ENCODE measurements around the gene SPIRE1. TPM values are rescaled to one million over a fixed set of nuclear protein-coding genes. Genes with fewer than 3 reads are reported as not detected.
A peak's percentile ranks its signal among the peaks of the same experiment; 100 is the strongest.

Gene SPIRE1
- total and polyA plus RNA-seq, 4 donors = 0.29 to 5.7 (median 3.2) TPM

DNA sequence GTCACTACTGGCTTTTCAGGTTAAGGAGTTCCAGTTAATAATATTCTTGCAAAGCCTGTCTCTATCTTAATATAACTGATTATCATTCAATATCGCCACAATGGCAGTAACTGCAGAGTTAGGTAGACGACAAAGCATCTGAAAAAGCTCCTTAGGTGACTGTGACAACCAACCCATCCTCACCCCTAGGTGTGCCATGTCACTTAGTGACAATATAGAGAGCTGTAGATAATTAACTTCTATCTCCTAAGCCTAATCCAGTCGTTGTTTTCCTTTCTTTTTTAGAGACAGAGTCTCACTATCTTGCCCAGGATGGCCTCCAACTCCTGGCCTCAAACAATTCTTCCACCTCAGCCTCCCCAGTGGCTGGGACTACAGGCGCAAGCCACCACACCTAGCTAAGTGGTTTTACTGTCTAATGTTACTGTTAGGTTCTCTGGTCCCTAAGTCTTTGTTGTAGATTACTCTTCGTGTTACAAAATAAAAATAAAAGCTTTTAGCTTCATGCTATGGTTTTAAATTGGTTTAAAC, 65.2 kb downstream of the SPIRE1 start:
- Histone ChIP-seq H3K9me3 (ENCODE audit: control insufficient read depth in 4 of 4, low read length in 3 of 4) (no peaks in the 10 kb centered on the region), H3K27me3 (ENCODE audit: control insufficient read depth in 4 of 4, insufficient read depth in 4 of 4, low read length in 3 of 4) (no peaks in the 10 kb centered on the region), H3K9ac (ENCODE audit: low read depth in 1 of 2, low read length in 2 of 2) (no peak overlapping the region), H3K4me1 (ENCODE audit: control insufficient read depth in 4 of 4, insufficient read depth in 4 of 4, low read length in 3 of 4) (peaks cover 6 to 11% (median 8%) of the 10 kb centered on the region in 4 donors), H3K36me3 (ENCODE audit: control insufficient read depth in 4 of 4, insufficient read depth in 3 of 4, low read depth in 1 of 4, low read length in 3 of 4) (no peaks in the 10 kb centered on the region), H3K27ac (ENCODE audit: low read depth in 1 of 2, low read length in 2 of 2) (no peak overlapping the region), H3K4me3 (ENCODE audit: low read depth in 1 of 3, low read length in 3 of 3) (no peak overlapping the region)
- WGBS = 77% methylated on average over 5 of the region's 5 CpGs
- no peak for DNase-seq (ENCODE audit: low spot score)
- TF ChIP-seq, protein P1, sequence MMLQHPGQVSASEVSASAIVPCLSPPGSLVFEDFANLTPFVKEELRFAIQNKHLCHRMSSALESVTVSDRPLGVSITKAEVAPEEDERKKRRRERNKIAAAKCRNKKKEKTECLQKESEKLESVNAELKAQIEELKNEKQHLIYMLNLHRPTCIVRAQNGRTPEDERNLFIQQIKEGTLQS (IDR thresholded peaks at IDR 0.05) = no peak
- TF ChIP-seq HNF4A (conservative IDR thresholded peaks at IDR 0.05) = no peak
- TF ChIP-seq EGR1 (IDR thresholded peaks at IDR 0.05; ENCODE audit: low read depth in 2 of 2) = no peak
- TF ChIP-seq NR2F2 (IDR thresholded peaks at IDR 0.05) = no peak
- TF ChIP-seq, protein P2, sequence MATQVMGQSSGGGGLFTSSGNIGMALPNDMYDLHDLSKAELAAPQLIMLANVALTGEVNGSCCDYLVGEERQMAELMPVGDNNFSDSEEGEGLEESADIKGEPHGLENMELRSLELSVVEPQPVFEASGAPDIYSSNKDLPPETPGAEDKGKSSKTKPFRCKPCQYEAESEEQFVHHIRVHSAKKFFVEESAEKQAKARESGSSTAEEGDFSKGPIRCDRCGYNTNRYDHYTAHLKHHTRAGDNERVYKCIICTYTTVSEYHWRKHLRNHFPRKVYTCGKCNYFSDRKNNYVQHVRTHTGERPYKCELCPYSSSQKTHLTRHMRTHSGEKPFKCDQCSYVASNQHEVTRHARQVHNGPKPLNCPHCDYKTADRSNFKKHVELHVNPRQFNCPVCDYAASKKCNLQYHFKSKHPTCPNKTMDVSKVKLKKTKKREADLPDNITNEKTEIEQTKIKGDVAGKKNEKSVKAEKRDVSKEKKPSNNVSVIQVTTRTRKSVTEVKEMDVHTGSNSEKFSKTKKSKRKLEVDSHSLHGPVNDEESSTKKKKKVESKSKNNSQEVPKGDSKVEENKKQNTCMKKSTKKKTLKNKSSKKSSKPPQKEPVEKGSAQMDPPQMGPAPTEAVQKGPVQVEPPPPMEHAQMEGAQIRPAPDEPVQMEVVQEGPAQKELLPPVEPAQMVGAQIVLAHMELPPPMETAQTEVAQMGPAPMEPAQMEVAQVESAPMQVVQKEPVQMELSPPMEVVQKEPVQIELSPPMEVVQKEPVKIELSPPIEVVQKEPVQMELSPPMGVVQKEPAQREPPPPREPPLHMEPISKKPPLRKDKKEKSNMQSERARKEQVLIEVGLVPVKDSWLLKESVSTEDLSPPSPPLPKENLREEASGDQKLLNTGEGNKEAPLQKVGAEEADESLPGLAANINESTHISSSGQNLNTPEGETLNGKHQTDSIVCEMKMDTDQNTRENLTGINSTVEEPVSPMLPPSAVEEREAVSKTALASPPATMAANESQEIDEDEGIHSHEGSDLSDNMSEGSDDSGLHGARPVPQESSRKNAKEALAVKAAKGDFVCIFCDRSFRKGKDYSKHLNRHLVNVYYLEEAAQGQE (IDR thresholded peaks at IDR 0.05) = no peak

DNA sequence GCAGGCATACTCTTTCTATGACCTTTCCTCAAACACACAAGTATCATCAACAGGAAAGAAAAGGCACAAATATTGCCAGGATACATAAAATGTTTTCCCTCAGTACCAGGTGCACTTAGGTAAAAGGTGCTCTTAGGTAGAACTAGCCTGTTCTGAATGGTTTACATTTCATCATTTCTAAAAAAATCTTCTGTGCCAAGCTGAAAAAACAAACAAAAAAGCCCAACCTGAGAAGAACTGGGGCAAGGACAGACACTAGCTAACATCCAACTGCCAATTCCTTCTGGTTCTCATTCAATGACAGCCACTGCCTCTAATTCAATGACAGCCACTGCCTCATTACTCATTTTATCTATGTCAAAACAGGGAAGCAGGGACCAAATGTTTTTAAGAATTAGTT, 68.5 kb downstream of the SPIRE1 start:
- no peak overlapping the region for H3K4me3 ChIP-seq (ENCODE audit: low read depth in 1 of 3, low read length in 3 of 3)
- H3K9ac ChIP-seq (ENCODE audit: low read depth in 1 of 2, low read length in 2 of 2) = peak overlapping the region in 1 of 2 donors; percentile 18
- H3K27ac ChIP-seq (ENCODE audit: low read depth in 1 of 2, low read length in 2 of 2) = peak overlapping the region; percentile 38 to 79
- peaks cover 4 to 9% (median 8%) of the 10 kb centered on the region in 4 donors for H3K4me1 ChIP-seq (ENCODE audit: control insufficient read depth in 4 of 4, insufficient read depth in 4 of 4, low read length in 3 of 4)
- H3K9me3 ChIP-seq (ENCODE audit: control insufficient read depth in 4 of 4, low read length in 3 of 4) = no peaks in the 10 kb centered on the region
- H3K27me3 ChIP-seq (ENCODE audit: control insufficient read depth in 4 of 4, insufficient read depth in 4 of 4, low read length in 3 of 4) = no peaks in the 10 kb centered on the region
- DNase-seq (ENCODE audit: low spot score) = no peak
- no peaks in the 10 kb centered on the region for H3K36me3 ChIP-seq (ENCODE audit: control insufficient read depth in 4 of 4, insufficient read depth in 3 of 4, low read depth in 1 of 4, low read length in 3 of 4)
- TF ChIP-seq NR2F2 (IDR thresholded peaks at IDR 0.05) = no peak
- no peak for TF ChIP-seq GABPA (IDR thresholded peaks at IDR 0.05 in 1 of 2, conservative IDR thresholded peaks at IDR 0.05 in 1 of 2)
- peak in 1 of 2 donors; percentile 50 for TF ChIP-seq JUND (IDR thresholded peaks at IDR 0.05)
- TF ChIP-seq, protein P3, sequence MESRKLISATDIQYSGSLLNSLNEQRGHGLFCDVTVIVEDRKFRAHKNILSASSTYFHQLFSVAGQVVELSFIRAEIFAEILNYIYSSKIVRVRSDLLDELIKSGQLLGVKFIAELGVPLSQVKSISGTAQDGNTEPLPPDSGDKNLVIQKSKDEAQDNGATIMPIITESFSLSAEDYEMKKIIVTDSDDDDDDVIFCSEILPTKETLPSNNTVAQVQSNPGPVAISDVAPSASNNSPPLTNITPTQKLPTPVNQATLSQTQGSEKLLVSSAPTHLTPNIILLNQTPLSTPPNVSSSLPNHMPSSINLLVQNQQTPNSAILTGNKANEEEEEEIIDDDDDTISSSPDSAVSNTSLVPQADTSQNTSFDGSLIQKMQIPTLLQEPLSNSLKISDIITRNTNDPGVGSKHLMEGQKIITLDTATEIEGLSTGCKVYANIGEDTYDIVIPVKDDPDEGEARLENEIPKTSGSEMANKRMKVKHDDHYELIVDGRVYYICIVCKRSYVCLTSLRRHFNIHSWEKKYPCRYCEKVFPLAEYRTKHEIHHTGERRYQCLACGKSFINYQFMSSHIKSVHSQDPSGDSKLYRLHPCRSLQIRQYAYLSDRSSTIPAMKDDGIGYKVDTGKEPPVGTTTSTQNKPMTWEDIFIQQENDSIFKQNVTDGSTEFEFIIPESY (IDR thresholded peaks at IDR 0.05) = no peak
- peak; percentile 20 for TF ChIP-seq YY1 (IDR thresholded peaks at IDR 0.05)
- TF ChIP-seq SP1 (IDR thresholded peaks at IDR 0.05) = no peak
- TF ChIP-seq, protein P4, sequence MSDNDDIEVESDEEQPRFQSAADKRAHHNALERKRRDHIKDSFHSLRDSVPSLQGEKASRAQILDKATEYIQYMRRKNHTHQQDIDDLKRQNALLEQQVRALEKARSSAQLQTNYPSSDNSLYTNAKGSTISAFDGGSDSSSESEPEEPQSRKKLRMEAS (IDR thresholded peaks at IDR 0.05) = no peak
- TF ChIP-seq HNF4A (conservative IDR thresholded peaks at IDR 0.05) = peak in 1 of 2 donors; percentile 41
- peak in 1 of 2 donors; percentile 59 for TF ChIP-seq RXRA (IDR thresholded peaks at IDR 0.05)
- no peak for TF ChIP-seq FOXA2 (IDR thresholded peaks at IDR 0.05)
- no peak for TF ChIP-seq TAF1 (conservative IDR thresholded peaks at IDR 0.05)
- TF ChIP-seq, protein P1 (IDR thresholded peaks at IDR 0.05) = no peak
- TF ChIP-seq, protein P2 (IDR thresholded peaks at IDR 0.05) = no peak
- TF ChIP-seq, protein P5, sequence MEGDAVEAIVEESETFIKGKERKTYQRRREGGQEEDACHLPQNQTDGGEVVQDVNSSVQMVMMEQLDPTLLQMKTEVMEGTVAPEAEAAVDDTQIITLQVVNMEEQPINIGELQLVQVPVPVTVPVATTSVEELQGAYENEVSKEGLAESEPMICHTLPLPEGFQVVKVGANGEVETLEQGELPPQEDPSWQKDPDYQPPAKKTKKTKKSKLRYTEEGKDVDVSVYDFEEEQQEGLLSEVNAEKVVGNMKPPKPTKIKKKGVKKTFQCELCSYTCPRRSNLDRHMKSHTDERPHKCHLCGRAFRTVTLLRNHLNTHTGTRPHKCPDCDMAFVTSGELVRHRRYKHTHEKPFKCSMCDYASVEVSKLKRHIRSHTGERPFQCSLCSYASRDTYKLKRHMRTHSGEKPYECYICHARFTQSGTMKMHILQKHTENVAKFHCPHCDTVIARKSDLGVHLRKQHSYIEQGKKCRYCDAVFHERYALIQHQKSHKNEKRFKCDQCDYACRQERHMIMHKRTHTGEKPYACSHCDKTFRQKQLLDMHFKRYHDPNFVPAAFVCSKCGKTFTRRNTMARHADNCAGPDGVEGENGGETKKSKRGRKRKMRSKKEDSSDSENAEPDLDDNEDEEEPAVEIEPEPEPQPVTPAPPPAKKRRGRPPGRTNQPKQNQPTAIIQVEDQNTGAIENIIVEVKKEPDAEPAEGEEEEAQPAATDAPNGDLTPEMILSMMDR (IDR thresholded peaks at IDR 0.05; ENCODE audit: low read depth, low read length, missing input control) = no peak
